ENCODE data around the gene PPIL6.

GRCh38 chr6:109485266-109485935 is 45.0 kb upstream of the PPIL6 start:
- TF ChIP-seq CTCF (IDR thresholded peaks at IDR 0.05): no peak
- no peak for TF ChIP-seq POLR2A (IDR thresholded peaks at IDR 0.05)
